H9 (cell line): Measurements from ENCODE around the gene DACT3. TPM values are rescaled to one million over a fixed set of nuclear protein-coding genes. Genes with fewer than 3 reads are reported as not detected.

ENCODE experiments used
- DNase-seq: peaks from one replicate; pipeline ENCODE4 v3.0.0-alpha.2; 2017
- H2AFZ ChIP-seq: one replicate; pipeline ENCODE4 v1.6.1; 2013; ENCODE audit warnings: mild to moderate bottlenecking, low read length, control low read depth, moderate library complexity
- H2AK5ac ChIP-seq: 2 replicates; pipeline ENCODE4 v1.6.1; 2013; ENCODE audit warnings: low read length, control low read depth, mixed read lengths; ENCODE audit not compliant: insufficient read length
- H2BK120ac ChIP-seq: one replicate; pipeline ENCODE4 v1.6.1; 2013; ENCODE audit warnings: low read depth, mild to moderate bottlenecking, low read length, control low read depth, inconsistent platforms; ENCODE audit not compliant: poor library complexity, severe bottlenecking
- H2BK12ac ChIP-seq: 2 replicates; pipeline ENCODE4 v1.6.1; 2013; ENCODE audit warnings: low read length, control low read depth, mixed read lengths, low read depth; ENCODE audit not compliant: insufficient read length
- H2BK15ac ChIP-seq: 2 replicates; pipeline ENCODE4 v1.6.1; 2013; ENCODE audit warnings: low read depth, low read length, control low read depth
- H2BK20ac ChIP-seq: one replicate; pipeline ENCODE4 v1.6.1; 2013; ENCODE audit warnings: low read depth, mild to moderate bottlenecking, low read length, control low read depth, inconsistent platforms; ENCODE audit not compliant: poor library complexity, severe bottlenecking
- H2BK5ac ChIP-seq: 2 replicates; pipeline ENCODE4 v1.6.1; 2013; ENCODE audit warnings: low read length, control low read depth, mixed read lengths; ENCODE audit not compliant: insufficient read length
- H3K14ac ChIP-seq: 2 replicates; pipeline ENCODE4 v1.6.1; 2013; ENCODE audit warnings: low read length, control low read depth; ENCODE audit not compliant: insufficient read depth
- H3K18ac ChIP-seq: 2 replicates; pipeline ENCODE4 v1.6.1; 2013; ENCODE audit warnings: low read depth, mild to moderate bottlenecking, mixed read lengths, low read length, control low read depth; ENCODE audit not compliant: insufficient read length
- H3K23ac ChIP-seq: 2 replicates; pipeline ENCODE4 v1.6.1; 2013; ENCODE audit warnings: low read length, control low read depth, mixed read lengths, low read depth; ENCODE audit not compliant: insufficient read length
- H3K23me2 ChIP-seq: 2 replicates; pipeline ENCODE4 v1.6.1; 2013; ENCODE audit warnings: low read depth, mild to moderate bottlenecking, mixed read lengths, low read length, control low read depth; ENCODE audit not compliant: insufficient read length, poor library complexity, severe bottlenecking
- H3K27ac ChIP-seq: 2 replicates; pipeline ENCODE4 v1.5.1; 2013; ENCODE audit warnings: low read length, control low read depth, mixed read lengths, low read depth; ENCODE audit not compliant: insufficient read length
- H3K27me3 ChIP-seq: 2 replicates; pipeline ENCODE4 v1.6.1; 2013; ENCODE audit warnings: low read length, control low read depth, inconsistent platforms; ENCODE audit not compliant: insufficient read depth
- H3K4ac ChIP-seq: 2 replicates; pipeline ENCODE4 v1.6.1; 2013; ENCODE audit warnings: low read depth, mild to moderate bottlenecking, control low read depth, inconsistent platforms, low read length, moderate library complexity
- H3K4me1 ChIP-seq: 2 replicates; pipeline ENCODE4 v1.6.1; 2013; ENCODE audit warnings: low read length, control low read depth, inconsistent platforms; ENCODE audit not compliant: insufficient read depth
- H3K4me2 ChIP-seq: 2 replicates; pipeline ENCODE4 v1.6.1; 2013; ENCODE audit warnings: low read length, control low read depth, mixed read lengths; ENCODE audit not compliant: insufficient read length, insufficient read depth
- H3K56ac ChIP-seq: 2 replicates; pipeline ENCODE4 v1.6.1; 2013; ENCODE audit warnings: low read depth, mild to moderate bottlenecking, mixed read lengths, low read length, control low read depth; ENCODE audit not compliant: insufficient read length
- H3K79me1 ChIP-seq: 2 replicates; pipeline ENCODE4 v1.6.1; 2013; ENCODE audit warnings: low read depth, mild to moderate bottlenecking, moderate library complexity, low read length, control low read depth, inconsistent platforms; ENCODE audit not compliant: insufficient read depth, poor library complexity, severe bottlenecking
- H3K79me2 ChIP-seq: 2 replicates; pipeline ENCODE4 v1.6.1; 2013; ENCODE audit warnings: low read length, control low read depth, inconsistent platforms; ENCODE audit not compliant: insufficient read depth
- H3K9ac ChIP-seq: 2 replicates; pipeline ENCODE4 v1.6.1; 2013; ENCODE audit warnings: low read length, control low read depth, mixed read lengths; ENCODE audit not compliant: insufficient read length; ENCODE audit errors: extremely low read depth
- H3K9me3 ChIP-seq: one replicate; pipeline ENCODE4 v1.6.1; 2013; ENCODE audit warnings: low read depth, low read length, inconsistent platforms; ENCODE audit not compliant: control insufficient read depth
- H3T11ph ChIP-seq: one replicate; pipeline ENCODE4 v1.6.1; 2013; ENCODE audit warnings: mild to moderate bottlenecking, low read length, control low read depth, inconsistent platforms
- H4K20me1 ChIP-seq: one replicate; pipeline ENCODE4 v1.6.1; 2013; ENCODE audit not compliant: control insufficient read depth, insufficient read length, insufficient read depth
- H4K5ac ChIP-seq: 2 replicates; pipeline ENCODE4 v1.6.1; 2013; ENCODE audit warnings: low read depth, mild to moderate bottlenecking, mixed read lengths, low read length, control low read depth; ENCODE audit not compliant: insufficient read length
- H4K8ac ChIP-seq: replicated peaks from 2 replicates; pipeline ENCODE4 v1.6.1; 2013; ENCODE audit warnings: low read length, control low read depth, mixed read lengths, low read depth; ENCODE audit not compliant: insufficient read length
- H4K91ac ChIP-seq: 2 replicates; pipeline ENCODE4 v1.6.1; 2013; ENCODE audit warnings: low read depth, mild to moderate bottlenecking, moderate library complexity, mixed read lengths, low read length, control low read depth; ENCODE audit not compliant: insufficient read length
- H3K27ac Mint-ChIP-seq, 3 experiments: 2 replicates in 2 of 3; 3 replicates in 1 of 3; pipeline ENCODE4 v1.8.0; 2020 to 2021; ENCODE audit warnings: mixed read lengths in 3 of 3, mild to moderate bottlenecking in 1 of 3, moderate library complexity in 1 of 3
- H3K27me3 Mint-ChIP-seq: 2 replicates; pipeline ENCODE4 v1.8.0; 2021; ENCODE audit warnings: low read depth, mild to moderate bottlenecking, moderate library complexity, mixed read lengths
- H3K36me3 Mint-ChIP-seq, 3 experiments: 2 replicates in 2 of 3; 3 replicates in 1 of 3; pipeline ENCODE4 v1.8.0; 2020 to 2021; ENCODE audit warnings: low read depth in 3 of 3, mixed read lengths in 3 of 3; ENCODE audit not compliant: insufficient read depth in 1 of 3
- H3K4me1 Mint-ChIP-seq, 2 experiments: 2 replicates each; pipeline ENCODE4 v1.8.0; 2020; ENCODE audit warnings: mixed read lengths in 2 of 2
- H3K4me3 Mint-ChIP-seq, 2 experiments: 2 replicates in 1 of 2; 3 replicates in 1 of 2; pipeline ENCODE4 v1.8.0; 2020 to 2021; ENCODE audit warnings: mild to moderate bottlenecking in 2 of 2, mixed read lengths in 2 of 2, moderate library complexity in 1 of 2
- H3K9me3 Mint-ChIP-seq, 2 experiments: 2 replicates in 1 of 2; 3 replicates in 1 of 2; pipeline ENCODE4 v1.8.0; 2020; ENCODE audit warnings: mild to moderate bottlenecking in 2 of 2, mixed read lengths in 2 of 2, moderate library complexity in 1 of 2
- CTCF ChIP-seq: fragments of 200-600 bp; sonication (generic); conservative IDR thresholded peaks from 3 replicates; pipeline ENCODE4 v1.8.0; 2021; ENCODE audit warnings: antibody characterized with exemption, mild to moderate bottlenecking
- WGBS: extraction: QIAGEN DNeasy Blood & Tissue Kit; methylation state at CpG from one replicate; pipeline ENCODE4 v1.1.7; 2013; ENCODE audit warnings: missing lambda C conversion rate, low lambda C conversion rate, mixed read lengths; ENCODE audit not compliant: insufficient read length; ENCODE audit errors: extremely low coverage; 5-methylcytosine and 5-hydroxymethylcytosine counted together
- total RNA-seq: library from RNA; stranded (reverse); gene quantifications from 2 replicates; pipeline ENCODE4 v1.2.1, GENCODE V29; 2021

Gene DACT3
- total RNA-seq, 1 experiment from 2014 or later, result 0.87 TPM

DNA sequence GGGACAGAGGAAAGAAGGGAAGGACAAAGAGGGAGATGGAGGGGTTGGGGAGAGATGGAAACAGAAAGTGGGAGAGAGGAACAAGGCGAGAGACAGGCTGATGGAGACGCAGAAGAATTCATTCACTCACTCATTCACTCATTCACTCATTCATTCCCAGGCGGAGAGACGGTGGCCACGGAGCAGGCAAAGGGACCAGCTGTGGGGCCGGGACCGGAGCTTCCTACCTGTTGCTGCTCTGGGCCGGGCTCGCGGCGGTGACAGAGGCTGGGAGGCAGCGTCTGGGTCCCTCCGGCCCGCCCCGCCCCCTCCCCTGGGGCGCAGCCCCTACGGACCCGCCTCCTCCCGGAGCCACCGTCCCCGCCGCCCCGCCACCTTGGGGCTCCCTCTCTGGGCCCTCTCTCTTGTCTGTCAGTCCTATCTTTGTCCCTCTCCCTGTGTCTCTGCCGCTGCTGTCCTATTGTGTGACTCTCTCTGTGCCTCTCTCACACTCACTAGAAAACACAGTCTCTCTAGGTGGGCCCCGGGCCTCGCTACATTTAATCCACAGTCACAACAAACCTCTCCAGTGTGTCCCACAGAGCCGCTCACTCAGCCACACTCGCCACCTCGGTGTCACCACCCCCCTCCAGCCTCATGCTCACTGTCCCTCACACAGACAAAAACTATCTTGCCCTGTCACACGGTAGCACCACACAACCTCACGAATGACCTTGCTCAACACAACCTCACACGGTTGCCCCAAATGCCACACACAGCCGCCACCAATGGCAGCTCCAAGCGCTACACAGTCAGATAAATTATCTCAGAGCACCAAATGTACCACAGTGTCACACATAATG lies 24.8 kb downstream of the DACT3 start, which contains the start of gene GNG8:
TSS of gene GNG8 (minus strand) at position 283 of the 842 bp plus-strand sequence. CDS start 1,520 bp downstream, outside the sequence.
- Mint-ChIP-seq H3K27ac (no peak within 1 kb of the TSS), H3K36me3 (no peaks in the 10 kb centered on the region), H3K4me3 (peak within 1 kb of the TSS; percentile 30 to 91), H3K4me1 (peaks cover 18 to 21% of the 10 kb centered on the region in 2 experiments), H3K27me3 (peaks cover 56% of the 10 kb centered on the region), H3K9me3 (no peaks in the 10 kb centered on the region)
- peaks cover 19% of the 10 kb centered on the region for H3K23me2 ChIP-seq
- no CpG with 5 or more reads among the region's 34 CpGs for WGBS
- H4K5ac ChIP-seq, result no peak within 1 kb of the TSS
- H3K56ac ChIP-seq, result no peak within 1 kb of the TSS
- H3K4me1 ChIP-seq, result peaks cover 4% of the 10 kb centered on the region; the same call in 1 of the 2 replicates
- no peaks in the 10 kb centered on the region for H4K20me1 ChIP-seq
- H3T11ph ChIP-seq, result no peak within 1 kb of the TSS
- no peak for TF ChIP-seq CTCF
- no peak within 1 kb of the TSS for H3K4ac ChIP-seq
- peak within 1 kb of the TSS; percentile 85 for H3K4me2 ChIP-seq
- no peak within 1 kb of the TSS for H3K23ac ChIP-seq
- peaks cover 28% of the 10 kb centered on the region for H3K27me3 ChIP-seq
- H3K14ac ChIP-seq, result no peak within 1 kb of the TSS
- no peak for DNase-seq
- H3K9ac ChIP-seq, result no peak within 1 kb of the TSS
- no peak within 1 kb of the TSS for H2BK15ac ChIP-seq
- no peak within 1 kb of the TSS for H2BK5ac ChIP-seq
- H3K27ac ChIP-seq, result no peak within 1 kb of the TSS
- H3K9me3 ChIP-seq, result no peaks in the 10 kb centered on the region
- no peak within 1 kb of the TSS for H3K18ac ChIP-seq
- no peak within 1 kb of the TSS for H2AFZ ChIP-seq
- H2BK20ac ChIP-seq, result no peak within 1 kb of the TSS
- H2BK12ac ChIP-seq, result no peak within 1 kb of the TSS
- no peak within 1 kb of the TSS for H2BK120ac ChIP-seq
- H2AK5ac ChIP-seq, result no peak within 1 kb of the TSS
- no peak within 1 kb of the TSS for H4K8ac ChIP-seq
- no peak within 1 kb of the TSS for H4K91ac ChIP-seq
- H3K79me2 ChIP-seq, result no peaks in the 10 kb centered on the region
- no peaks in the 10 kb centered on the region for H3K79me1 ChIP-seq
